Activated CD8-positive, alpha-beta memory T cell treated with anti-CD3 and anti-CD28 coated beads for 4 hours (primary cell): ENCODE data around the gene RAB28.

ENCODE experiments used
- DNase-seq, 2 donors: peaks; one replicate each; pipeline ENCODE4 v3.0.0-alpha.2; 2020; ENCODE audit warnings: low read depth in 2 of 2

Gene RAB28

DNA sequence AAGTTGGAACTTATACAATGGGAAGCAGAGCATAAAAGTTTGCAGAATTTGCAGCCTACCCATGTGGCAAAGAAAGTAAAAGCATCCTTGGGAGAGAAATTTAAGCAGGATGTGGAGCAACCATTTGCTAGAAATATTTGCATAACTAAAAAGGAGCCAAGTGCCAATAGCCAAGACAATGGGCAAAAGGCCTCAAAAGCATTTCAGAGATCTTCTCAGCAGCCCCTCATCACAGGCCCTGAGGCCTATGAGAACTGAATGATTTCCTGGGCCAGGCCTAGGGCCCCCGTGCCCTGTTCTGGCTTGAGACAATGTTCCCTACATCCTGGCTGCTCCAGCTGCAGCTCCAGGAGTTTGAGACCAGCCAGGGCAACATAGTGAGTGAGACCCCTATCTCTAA, 25.3 kb upstream of the RAB28 start:
- DNase-seq = no peak

DNA sequence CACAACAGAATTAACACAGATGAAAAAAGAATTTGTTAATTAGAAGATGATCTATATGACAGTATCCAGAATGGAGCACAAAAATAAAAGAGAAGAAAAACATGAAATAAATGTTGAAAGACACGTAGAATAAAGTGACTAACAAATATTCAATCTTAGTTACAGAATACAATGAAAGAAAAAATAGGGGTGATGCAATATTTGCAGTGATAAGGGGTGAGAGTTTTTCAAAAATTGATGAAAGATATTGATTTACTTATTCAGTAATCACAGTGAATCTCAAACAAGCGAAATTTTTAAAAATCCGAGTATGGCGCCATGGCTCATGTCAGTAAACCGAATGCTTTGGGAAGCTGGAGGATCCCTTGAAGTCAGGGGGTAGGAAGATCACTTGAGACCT, 20.2 kb upstream of the RAB28 start:
- no peak for DNase-seq

GRCh38 chr4:13498469-13498868, 14.3 kb upstream of the RAB28 start:
- no peak for DNase-seq

DNA sequence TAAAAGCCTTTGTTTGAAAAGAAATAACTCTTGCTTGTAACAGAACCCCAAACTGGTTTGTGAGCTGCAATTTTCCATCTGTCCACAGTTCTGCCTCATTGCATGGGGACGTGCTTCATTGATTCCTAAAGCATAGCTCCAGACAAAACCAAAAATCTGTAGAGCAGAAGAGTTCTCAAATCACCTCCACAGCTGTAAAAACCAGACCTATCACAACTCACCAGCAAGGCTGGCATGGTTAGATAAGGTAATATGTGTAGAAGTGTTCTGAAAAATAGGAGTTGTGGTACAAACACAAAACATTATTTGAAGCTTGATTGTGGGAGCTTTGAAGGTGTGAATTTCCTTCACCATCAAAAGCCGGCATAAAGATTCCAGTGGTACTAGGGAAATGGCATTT, 12.5 kb upstream of the RAB28 start:
- no peak for DNase-seq

DNA sequence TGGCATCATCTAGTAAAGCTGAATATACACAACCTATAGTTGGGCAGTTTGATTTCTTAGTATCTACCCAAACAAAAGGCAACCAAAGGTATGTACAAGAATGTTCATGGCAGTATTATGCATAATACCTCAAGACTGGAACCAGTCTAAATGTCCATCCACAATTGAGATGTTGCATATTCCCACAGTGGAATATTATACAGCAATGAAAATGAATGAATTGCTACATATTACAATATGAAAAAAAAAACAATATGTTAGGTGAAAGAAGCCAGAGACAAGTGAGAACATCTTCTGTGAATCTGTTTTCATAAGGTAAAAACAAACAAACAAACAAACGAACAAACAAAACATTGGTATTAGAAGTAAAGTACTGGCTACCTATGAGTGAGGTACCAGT, 11.6 kb upstream of the RAB28 start:
- DNase-seq = no peak

- no peak for DNase-seq
Observed at GRCh38 chr4:13493793-13494192, 9.7 kb upstream of the RAB28 start.

GRCh38 chr4:13492747-13493146, 8.6 kb upstream of the RAB28 start:
- no peak for DNase-seq

DNA sequence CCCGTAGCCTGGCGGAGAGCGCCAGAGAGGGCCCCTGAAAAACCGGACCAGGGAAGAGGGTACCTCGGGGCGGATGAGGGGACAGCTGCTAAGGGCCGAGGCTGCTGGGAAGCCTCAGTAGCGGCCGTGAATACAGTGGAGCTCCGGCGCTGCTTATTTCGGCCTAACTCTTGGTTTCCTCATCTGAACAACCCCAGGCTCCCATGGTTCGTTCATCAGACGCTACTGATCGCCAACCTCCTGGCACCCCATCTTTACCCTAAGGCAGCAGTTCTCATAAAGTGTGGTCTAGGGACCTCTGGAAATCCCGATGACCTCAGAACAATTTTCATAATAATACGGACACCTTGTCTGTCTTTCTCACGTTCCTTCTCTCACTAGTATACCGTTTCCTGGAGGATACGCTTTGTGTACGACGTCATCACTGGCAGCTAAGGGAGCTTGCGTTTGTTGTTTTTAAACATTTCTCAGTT, 645 bp upstream of the RAB28 start:
- DNase-seq = peak in 1 of 2 donors; percentile 3

DNA sequence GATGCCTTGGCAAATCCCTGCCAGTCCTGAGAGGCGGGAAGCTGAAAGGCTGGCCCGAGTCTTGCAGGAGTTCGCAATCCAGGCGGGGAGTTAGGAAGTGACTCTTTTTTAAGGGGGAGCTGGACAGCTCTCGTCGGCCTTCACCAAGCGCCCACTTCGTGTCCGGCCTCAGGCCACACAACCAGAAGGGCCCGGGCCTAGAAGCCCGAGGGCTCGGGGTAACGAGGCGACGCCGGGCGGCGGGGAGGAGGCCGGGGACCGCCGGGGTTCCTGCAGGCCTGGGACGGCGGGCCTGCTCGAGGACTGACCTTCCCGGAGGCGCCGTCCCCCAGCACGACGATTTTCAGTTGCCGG, 395 bp downstream of the RAB28 start:
- peak in 1 of 2 donors; percentile 1 for DNase-seq

GRCh38 chr4:13483136-13483767, 888 bp downstream of the RAB28 start:
- no peak for DNase-seq

DNA sequence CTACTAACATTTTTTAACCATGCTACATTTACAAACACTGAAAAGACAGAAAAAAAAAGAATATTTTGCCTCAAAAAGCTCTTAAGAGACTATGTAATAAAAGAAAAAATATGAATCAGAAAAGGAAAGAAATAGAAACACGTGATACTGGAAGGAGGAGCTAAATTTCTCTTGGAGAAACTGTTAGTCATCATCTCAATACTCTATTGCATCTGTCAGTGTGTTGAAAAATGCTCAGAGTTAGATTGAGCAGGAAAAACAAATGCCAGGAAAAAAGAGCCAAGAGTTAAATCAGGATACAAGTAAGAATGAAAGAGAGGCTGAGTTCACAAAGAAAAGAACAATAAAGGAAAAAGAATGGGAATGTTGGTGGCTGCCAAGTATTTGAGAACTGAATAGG, 2.6 kb downstream of the RAB28 start:
- DNase-seq = no peak

- no peak for DNase-seq
Observed at GRCh38 chr4:13478707-13479106, 5.4 kb downstream of the RAB28 start.

DNA sequence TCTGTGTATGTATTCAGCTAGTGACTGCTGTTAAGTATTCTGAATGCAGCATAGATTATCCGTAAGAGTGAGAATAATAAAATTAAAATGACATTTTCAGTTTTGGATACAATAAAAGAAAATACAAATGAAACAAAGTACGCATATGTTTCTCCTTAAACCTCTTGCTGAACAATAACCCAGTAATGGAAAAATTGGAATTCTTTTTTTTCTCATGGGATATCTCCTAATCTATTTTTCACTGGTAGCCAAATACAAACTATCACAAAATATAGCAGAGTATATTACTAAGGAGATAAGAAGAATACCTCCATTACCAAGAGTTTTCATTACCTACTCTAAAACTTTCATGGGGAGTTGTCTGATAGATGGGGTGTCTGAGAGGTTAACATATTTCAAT, 6.0 kb downstream of the RAB28 start:
- no peak for DNase-seq

GRCh38 chr4:13476915-13477314, 7.2 kb downstream of the RAB28 start:
- no peak for DNase-seq

DNA sequence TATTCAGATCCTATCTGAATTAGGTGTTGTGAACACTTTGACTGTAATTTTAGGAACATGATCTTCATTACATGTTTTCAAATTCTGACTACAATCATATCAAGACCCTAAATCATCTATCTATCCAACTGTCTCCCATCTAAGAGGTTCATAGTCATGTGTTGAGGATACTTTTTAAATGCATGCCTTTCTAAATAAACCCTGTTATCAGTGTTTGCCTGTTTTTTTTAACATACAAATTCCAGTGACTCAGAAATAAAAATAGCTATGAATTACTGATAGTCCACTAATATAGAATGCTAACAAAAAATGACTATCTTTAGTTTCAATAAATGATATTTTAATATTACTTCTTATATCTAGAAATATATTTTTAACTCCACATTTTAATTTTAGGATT, 8.0 kb downstream of the RAB28 start:
- no peak for DNase-seq

- no peak for DNase-seq
Observed at GRCh38 chr4:13471400-13471799, 12.7 kb downstream of the RAB28 start.

DNA sequence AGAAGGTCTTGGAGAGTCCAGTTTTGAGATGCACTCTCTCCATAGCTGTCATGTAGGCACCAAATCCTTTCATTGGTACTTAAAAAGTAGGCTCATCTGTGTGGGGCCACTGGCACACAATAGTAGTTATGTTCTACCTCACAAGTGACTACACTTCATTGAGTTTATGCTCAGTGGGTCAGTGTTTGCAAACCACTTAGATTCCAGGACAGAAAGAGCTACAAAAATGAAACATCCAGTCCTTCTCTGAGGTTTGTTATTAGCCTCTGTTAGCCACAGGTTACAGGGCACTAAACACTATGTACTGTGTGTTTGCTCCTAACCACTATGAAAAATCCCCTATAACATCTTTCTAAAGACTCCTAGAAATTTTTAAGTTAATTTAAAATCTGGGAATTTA, 13.8 kb downstream of the RAB28 start:
- DNase-seq = no peak

DNA sequence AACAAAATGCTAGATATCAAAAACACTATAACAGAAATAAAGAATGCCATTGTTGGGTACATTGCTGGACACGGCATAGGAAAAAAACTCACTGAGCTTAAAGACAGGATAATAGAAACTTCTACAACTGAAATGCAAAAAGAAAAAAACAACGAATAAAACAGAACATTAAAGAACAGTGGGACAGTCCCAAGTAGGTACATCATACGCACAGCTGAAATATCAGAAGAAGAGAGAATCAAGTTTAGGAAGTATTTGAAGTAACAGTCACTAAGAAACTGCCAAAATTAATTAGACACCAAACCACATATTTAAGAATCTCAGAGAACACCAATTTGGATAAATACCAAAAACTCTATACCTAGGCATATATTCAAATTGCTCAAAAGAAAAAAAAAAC, 19.2 kb downstream of the RAB28 start:
- no peak for DNase-seq

- no peak for DNase-seq
Observed at GRCh38 chr4:13464543-13464942, 19.6 kb downstream of the RAB28 start.

DNA sequence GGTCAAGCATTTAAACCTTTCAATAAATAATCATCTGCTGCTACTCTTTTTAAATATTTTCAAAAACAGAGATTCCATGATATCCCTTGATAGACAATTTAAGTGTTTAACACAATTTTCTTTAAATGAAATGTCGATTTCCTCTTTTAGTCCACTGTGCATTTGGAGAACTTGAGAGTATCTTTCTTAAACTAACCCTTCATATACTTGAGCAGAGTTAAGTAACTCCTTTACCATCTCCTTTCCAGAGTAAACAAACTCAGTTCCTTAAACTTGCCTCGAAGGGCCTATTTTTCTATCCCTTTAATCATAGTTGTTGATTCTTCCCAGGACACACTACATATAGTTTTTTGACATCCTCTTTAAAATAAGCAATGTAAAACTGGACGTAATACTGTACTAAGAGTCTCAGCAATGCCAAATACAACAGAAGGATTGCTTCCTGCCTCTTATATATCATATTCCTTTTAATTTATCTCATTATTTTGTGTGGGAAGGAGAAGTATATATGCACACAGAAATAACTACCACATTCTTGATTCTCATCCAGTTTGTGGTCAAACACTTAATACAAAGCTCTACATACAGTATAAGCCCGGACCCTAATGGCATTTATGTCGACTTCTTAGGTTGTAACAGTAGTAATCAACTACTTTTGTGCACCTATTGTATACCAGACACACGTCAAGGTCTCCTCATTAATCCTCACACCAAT, 22.8 kb downstream of the RAB28 start:
- no peak for DNase-seq

DNA sequence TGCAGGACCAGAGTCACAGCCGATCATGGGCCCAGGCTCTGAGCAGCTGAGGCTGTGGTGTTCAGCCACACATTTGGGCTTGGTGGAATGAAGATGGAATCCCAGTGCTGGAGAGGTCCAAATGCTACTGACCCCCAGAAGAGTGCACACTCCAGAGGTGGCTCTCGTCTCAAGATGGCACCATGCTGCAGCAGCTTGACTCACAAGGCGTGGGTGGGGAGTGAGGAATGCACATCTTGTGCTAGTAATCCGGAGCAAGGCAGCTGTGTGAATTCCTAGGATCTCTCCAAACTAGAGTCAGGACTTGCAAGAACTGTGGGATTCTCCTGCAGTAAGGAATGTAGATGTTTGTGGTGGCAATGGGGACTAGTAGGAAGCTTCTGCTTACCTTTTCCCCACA, 28.7 kb downstream of the RAB28 start:
- DNase-seq = no peak

DNA sequence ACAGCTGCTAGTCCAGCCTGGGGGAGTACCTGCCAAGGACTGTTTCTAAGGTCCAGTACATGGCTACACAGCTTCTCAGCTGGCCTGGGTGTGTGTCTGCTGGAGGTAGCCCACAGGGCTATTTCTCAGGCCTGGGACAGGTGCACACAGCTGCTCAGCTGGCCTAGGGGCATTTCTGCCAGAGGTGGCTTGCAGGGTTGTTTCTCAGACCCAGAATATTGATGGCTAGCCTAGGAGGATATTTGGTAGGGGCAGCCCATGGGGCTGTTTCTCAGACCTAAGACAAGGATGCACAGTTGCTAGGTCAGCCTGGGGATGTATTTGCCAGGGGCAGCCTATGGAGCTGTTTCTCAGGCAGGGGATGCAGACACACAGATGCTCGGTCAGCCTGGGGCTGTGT, 29.4 kb downstream of the RAB28 start:
- DNase-seq = no peak

GRCh38 chr4:13452927-13453579, 31.1 kb downstream of the RAB28 start:
- DNase-seq = no peak
